GM13976 (cell line): ENCODE data around the gene RCN1.

Experiments
- DNase-seq: peaks from one replicate; pipeline ENCODE4 v3.0.0; 2012; ENCODE audit warnings: low spot score
- in situ Hi-C: fragments of 300-500 bp; cut with MboI; formaldehyde crosslinking; loops from one replicate; pipeline ENCODE4 v1.12.0; 2022; ENCODE audit warnings: low sequenced_read_pairs, mixed read lengths, inconsistent platforms; ENCODE audit not compliant: unreplicated experiment
- TF ChIP-seq, protein P1 (sequence below): IDR thresholded peaks from 2 replicates; pipeline ENCODE4 v1.5.1; 2012; ENCODE audit warnings: borderline replicate concordance, mild to moderate bottlenecking; ENCODE audit not compliant: insufficient read depth; ENCODE audit errors: extremely low read depth, missing control alignments, control extremely low read depth

RCN1 gene

DNA sequence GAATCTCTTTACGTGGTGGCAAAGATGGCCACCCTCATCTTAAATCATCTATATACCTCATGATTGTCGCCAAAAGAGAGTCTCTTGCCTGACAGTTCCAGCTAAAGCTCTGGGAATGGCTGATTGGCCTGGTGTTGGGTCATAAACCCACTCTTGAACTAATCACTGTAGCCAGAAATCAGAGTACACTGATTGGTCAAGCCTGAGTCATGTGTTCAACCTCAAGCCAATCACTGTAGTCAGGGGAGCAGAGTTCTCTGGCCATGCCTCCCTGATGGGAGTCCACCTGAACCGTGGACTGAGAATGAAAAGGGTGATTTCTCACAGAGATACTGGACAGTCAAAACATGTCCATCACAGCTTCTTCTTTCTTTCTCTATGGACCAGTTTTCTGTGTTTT is 45.8 kb downstream of the RCN1 start:
- in situ Hi-C loops: no loop called here
- TF ChIP-seq, protein P1, sequence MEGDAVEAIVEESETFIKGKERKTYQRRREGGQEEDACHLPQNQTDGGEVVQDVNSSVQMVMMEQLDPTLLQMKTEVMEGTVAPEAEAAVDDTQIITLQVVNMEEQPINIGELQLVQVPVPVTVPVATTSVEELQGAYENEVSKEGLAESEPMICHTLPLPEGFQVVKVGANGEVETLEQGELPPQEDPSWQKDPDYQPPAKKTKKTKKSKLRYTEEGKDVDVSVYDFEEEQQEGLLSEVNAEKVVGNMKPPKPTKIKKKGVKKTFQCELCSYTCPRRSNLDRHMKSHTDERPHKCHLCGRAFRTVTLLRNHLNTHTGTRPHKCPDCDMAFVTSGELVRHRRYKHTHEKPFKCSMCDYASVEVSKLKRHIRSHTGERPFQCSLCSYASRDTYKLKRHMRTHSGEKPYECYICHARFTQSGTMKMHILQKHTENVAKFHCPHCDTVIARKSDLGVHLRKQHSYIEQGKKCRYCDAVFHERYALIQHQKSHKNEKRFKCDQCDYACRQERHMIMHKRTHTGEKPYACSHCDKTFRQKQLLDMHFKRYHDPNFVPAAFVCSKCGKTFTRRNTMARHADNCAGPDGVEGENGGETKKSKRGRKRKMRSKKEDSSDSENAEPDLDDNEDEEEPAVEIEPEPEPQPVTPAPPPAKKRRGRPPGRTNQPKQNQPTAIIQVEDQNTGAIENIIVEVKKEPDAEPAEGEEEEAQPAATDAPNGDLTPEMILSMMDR: no peak
- no peak for DNase-seq

DNA sequence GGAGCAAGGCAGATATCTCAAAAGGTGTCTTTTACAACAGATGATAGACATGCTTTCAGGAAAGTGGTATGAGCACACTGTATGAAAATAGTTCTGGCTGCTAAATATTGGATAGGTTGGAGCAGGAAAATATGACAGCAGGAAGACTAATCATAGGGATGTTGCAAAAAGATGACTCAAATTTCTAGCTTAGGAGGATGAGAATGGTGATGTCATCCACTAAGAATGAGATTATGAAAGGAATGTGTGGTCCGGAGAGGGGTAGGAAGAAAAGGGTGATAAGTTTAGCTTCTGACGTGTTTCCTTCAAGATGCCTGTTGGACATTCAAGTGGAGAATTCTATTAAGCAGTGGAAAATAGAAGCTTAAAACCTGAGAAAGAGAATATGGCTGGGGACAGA is 46.4 kb downstream of the RCN1 start:
- DNase-seq: no peak
- in situ Hi-C loops: no loop called here
- TF ChIP-seq, protein P1: no peak

DNA sequence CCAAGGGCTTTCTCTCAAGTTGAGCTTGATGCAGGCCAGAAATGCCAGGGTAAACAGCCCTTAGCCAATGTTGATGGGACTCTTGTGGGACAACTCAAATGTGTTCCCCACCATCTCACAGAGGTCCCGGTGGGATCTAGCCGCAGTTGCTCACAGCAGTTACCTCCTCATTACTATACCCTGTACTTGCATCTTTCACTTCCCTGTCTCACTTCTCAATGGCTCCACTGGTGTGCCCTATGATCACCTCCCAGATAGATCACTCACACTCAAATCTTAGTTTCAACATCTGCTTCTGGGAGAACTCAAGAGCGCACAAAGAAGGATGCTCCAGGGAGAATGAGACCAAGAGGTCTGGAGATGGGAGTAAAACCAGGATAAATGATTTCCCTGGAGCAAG is 47.0 kb downstream of the RCN1 start:
- TF ChIP-seq, protein P1: no peak
- no peak for DNase-seq
- in situ Hi-C loops: no loop called here

DNA sequence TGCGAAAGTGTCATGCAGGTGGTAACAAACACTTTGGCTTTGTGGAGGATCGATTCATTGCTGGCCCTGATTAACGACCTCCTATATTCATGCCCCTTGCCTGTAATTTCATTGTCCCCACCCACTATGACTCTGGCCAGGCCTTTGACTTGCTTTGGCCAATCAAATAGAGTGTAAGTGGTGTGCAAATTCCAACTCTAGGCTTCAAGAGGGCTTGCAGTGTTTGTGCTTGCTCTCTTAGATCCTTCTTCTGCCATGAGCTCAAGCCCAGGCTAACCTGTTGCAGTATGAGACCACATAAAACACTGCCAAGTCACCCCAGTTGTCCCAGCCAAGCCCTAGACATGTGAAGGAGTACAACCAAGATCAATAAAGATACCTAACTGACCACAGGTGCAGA is 48.0 kb downstream of the RCN1 start:
- no peak for DNase-seq
- in situ Hi-C loops: no loop called here
- TF ChIP-seq, protein P1: no peak

DNA sequence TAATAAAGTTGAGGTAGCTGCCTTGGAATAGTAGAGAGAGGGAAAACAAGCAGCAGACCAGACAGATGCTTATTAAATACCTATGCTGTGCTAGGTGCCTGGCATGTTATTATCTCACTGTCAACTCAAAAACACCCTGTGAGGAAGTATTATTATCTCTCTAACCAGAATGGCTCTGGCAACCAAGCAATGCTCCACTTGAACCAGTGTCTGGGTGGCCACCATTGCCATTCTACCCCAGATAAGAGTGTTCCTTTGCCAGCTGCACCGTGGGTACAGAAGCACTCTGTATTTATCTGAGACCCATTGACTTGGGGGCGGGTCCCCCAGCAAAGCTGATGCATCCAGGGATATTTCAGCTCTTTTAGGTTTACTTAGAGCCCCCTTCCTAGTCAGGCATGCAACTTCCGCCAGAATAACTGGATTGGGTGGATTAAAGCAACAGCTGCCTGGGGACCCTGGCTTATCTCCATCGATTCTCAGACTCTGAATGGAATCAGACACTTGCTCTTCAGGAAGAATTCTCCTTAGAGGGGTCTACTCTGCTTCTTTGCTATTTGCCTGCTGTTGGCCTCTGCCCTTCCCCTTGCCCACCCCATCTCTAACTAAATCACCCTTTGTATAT is 49.1 kb downstream of the RCN1 start:
- no peak for DNase-seq
- in situ Hi-C loops: no loop called here
- TF ChIP-seq, protein P1: no peak

DNA sequence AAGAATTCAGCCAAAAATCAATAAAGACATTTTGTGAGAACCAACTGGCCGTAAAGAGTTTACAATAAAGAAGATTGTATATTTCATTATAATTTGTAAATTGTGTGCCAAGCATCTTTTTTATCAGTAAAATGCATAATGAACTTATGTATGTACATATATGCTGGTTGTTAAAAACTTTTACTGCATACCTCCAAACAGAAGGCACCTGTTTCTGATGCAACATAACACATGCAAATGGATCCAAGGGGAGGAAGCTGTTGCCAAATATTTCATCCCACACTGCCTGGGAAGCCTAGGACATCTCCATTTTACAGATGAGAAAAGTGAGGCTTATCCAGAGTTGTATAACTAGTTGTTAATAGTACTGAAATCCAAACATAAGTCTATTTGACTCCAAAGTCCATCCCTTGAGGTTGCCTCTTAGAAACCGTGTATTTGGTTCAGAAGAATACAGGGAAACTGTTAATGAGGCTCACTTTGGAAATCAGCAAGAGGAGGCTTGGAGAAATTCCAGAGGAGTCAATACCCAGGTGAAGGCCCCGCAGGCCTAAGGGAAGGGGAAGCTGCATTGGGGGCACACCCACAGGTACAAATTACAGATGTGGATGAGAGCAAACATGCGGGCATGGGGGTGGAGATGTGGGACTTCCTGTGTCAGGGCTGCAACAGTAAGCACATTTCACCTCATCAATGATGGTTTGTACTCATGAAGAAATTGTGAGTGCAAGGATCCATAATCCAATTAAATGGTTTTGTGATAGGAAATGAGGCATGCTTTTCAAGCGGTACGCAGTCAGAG is 51.1 kb downstream of the RCN1 start:
- DNase-seq: no peak
- TF ChIP-seq, protein P1: no peak
- in situ Hi-C loops: no loop called here
